ENCODE data around the gene CAMKMT. TPM values are rescaled to one million over a fixed set of nuclear protein-coding genes. Genes with fewer than 3 reads are reported as not detected.

Gene CAMKMT
- total RNA-seq, 1 experiment from 2014 or later: 17.4 TPM

GRCh38 chr2:44767691-44768090 is 405.9 kb downstream of the CAMKMT start:
- H3K27me3 Mint-ChIP-seq (ENCODE audit: low read depth): peaks cover 45% of the 10 kb centered on the region
- H4K5ac ChIP-seq (ENCODE audit: insufficient read length, low read depth, low read length): no peak overlapping the region
- H3K23me2 ChIP-seq (ENCODE audit: insufficient read length, low read depth, low read length, poor library complexity, severe bottlenecking): no peaks in the 10 kb centered on the region
- H3K36me3 Mint-ChIP-seq (ENCODE audit: insufficient read depth in 1 of 3, low read depth in 3 of 3): no peaks in the 10 kb centered on the region
- H4K20me1 ChIP-seq (ENCODE audit: control insufficient read depth, insufficient read depth, insufficient read length): no peaks in the 10 kb centered on the region
- no peaks in the 10 kb centered on the region; the same call in 1 of the 2 replicates for H3K4me1 ChIP-seq (ENCODE audit: insufficient read depth, low read length)
- H3K18ac ChIP-seq (ENCODE audit: insufficient read length, low read depth, low read length): no peak overlapping the region
- peaks cover 7% of the 10 kb centered on the region; the same call in 1 of the 2 replicates for H3K27me3 ChIP-seq (ENCODE audit: insufficient read depth, low read length)
- no peak overlapping the region for H2BK15ac ChIP-seq (ENCODE audit: low read depth, low read length)
- no peak overlapping the region for H2AK5ac ChIP-seq (ENCODE audit: insufficient read length, low read length)
- no peak overlapping the region for H3K9ac ChIP-seq (ENCODE audit: extremely low read depth, insufficient read length, low read length)
- no peak overlapping the region for H3K23ac ChIP-seq (ENCODE audit: insufficient read length, low read depth, low read length)
- H3K14ac ChIP-seq (ENCODE audit: insufficient read depth, low read length): no peak overlapping the region
- no peak overlapping the region for H2BK120ac ChIP-seq (ENCODE audit: low read depth, low read length, poor library complexity, severe bottlenecking)
- no peak overlapping the region for H4K91ac ChIP-seq (ENCODE audit: insufficient read length, low read depth, low read length)
- no peak for TF ChIP-seq CTCF (conservative IDR thresholded peaks at IDR 0.05)
- WGBS (ENCODE audit: extremely low coverage, insufficient read length, low lambda C conversion rate): no CpG with 5 or more reads among the region's 8 CpGs
- no peak overlapping the region for H2BK12ac ChIP-seq (ENCODE audit: insufficient read length, low read depth, low read length)
- no peak overlapping the region for H4K8ac ChIP-seq (replicated peaks; ENCODE audit: insufficient read length, low read depth, low read length)
- no peaks in the 10 kb centered on the region for H3K79me2 ChIP-seq (ENCODE audit: insufficient read depth, low read length)
- H3K4me3 Mint-ChIP-seq: no peak overlapping the region
- H2BK5ac ChIP-seq (ENCODE audit: insufficient read length, low read length): no peak overlapping the region
- H3K27ac ChIP-seq (ENCODE audit: insufficient read length, low read depth, low read length): no peak overlapping the region
- no peaks in the 10 kb centered on the region; a peak in 1 of 5 replicates for H3K9me3 Mint-ChIP-seq
- no peak overlapping the region for H2AFZ ChIP-seq (ENCODE audit: low read length)
- no peak overlapping the region for H3K4me2 ChIP-seq (ENCODE audit: insufficient read depth, insufficient read length, low read length)
- no peak overlapping the region for H3K4ac ChIP-seq (ENCODE audit: low read depth, low read length)
- no peak overlapping the region for H3K27ac Mint-ChIP-seq
- H3K4me1 Mint-ChIP-seq: peaks cover 40 to 56% of the 10 kb centered on the region in 2 experiments
- DNase-seq: no peak
- no peaks in the 10 kb centered on the region for H3K79me1 ChIP-seq (ENCODE audit: insufficient read depth, low read depth, low read length, poor library complexity, severe bottlenecking)
- no peak overlapping the region for H2BK20ac ChIP-seq (ENCODE audit: low read depth, low read length, poor library complexity, severe bottlenecking)
- H3K9me3 ChIP-seq (ENCODE audit: control insufficient read depth, low read depth, low read length): no peaks in the 10 kb centered on the region
- H3K56ac ChIP-seq (ENCODE audit: insufficient read length, low read depth, low read length): no peak overlapping the region
- H3T11ph ChIP-seq (ENCODE audit: low read length): no peak overlapping the region

Data from H9 (cell line).